ENCODE measurements around the gene CST5.

GRCh38 chr20:23826541-23827021 lies 53.0 kb downstream of the CST5 start, which contains the start of gene CST2:
- TF ChIP-seq EZH2 (IDR thresholded peaks at IDR 0.05; ENCODE audit: borderline replicate concordance, low read length), result no peak
- no peak for TF ChIP-seq CTCF (IDR thresholded peaks at IDR 0.05; ENCODE audit: low read length)

Data from OCI-LY1 (cell line).